Mesenchymal stem cell (in vitro differentiated cells and primary cell): Measurements from ENCODE around the gene MYL4.

Experiments
- DNase-seq: peaks from one replicate; pipeline ENCODE4 v3.0.0-alpha.2; 2013
- H2AFZ ChIP-seq: one replicate; pipeline ENCODE4 v1.6.1; 2013; ENCODE audit warnings: low read depth, mild to moderate bottlenecking, control low read depth, inconsistent platforms, low read length, moderate library complexity
- H2AK5ac ChIP-seq: 2 replicates; pipeline ENCODE4 v1.6.1; 2013; ENCODE audit warnings: low read length, moderate library complexity, mild to moderate bottlenecking, inconsistent platforms; ENCODE audit not compliant: severe bottlenecking
- H2BK120ac ChIP-seq: one replicate; pipeline ENCODE4 v1.6.1; 2013; ENCODE audit warnings: low read depth, mild to moderate bottlenecking, inconsistent platforms, low read length, moderate library complexity
- H2BK12ac ChIP-seq, 2 experiments: one replicate each; pipeline ENCODE4 v1.6.1; 2013; ENCODE audit warnings: inconsistent platforms in 2 of 2, low read length in 2 of 2, mild to moderate bottlenecking in 2 of 2, moderate library complexity in 2 of 2, control low read depth in 1 of 2
- H2BK15ac ChIP-seq: one replicate; pipeline ENCODE4 v1.6.1; 2013; ENCODE audit warnings: mild to moderate bottlenecking, low read depth, inconsistent platforms; ENCODE audit not compliant: poor library complexity, severe bottlenecking
- H2BK5ac ChIP-seq: 2 replicates; pipeline ENCODE4 v1.6.1; 2013; ENCODE audit warnings: low read depth, mild to moderate bottlenecking, low read length, control low read depth, inconsistent platforms; ENCODE audit not compliant: poor library complexity, severe bottlenecking
- H3K14ac ChIP-seq, 2 experiments: one replicate each; pipeline ENCODE4 v1.6.1; 2013; ENCODE audit warnings: inconsistent platforms in 2 of 2, low read length in 2 of 2, control low read depth in 1 of 2, mild to moderate bottlenecking in 1 of 2, moderate library complexity in 1 of 2
- H3K18ac ChIP-seq, 2 experiments: one replicate each; pipeline ENCODE4 v1.6.1; 2013; ENCODE audit warnings: inconsistent platforms in 2 of 2, low read length in 2 of 2, control low read depth in 1 of 2, low read depth in 1 of 2, mild to moderate bottlenecking in 1 of 2
- H3K23ac ChIP-seq, 2 experiments: one replicate each; pipeline ENCODE4 v1.6.1; 2013; ENCODE audit warnings: inconsistent platforms in 2 of 2, low read length in 2 of 2, mild to moderate bottlenecking in 2 of 2, moderate library complexity in 2 of 2, control low read depth in 1 of 2
- H3K27ac ChIP-seq: 2 replicates; pipeline ENCODE4 v1.5.1; 2013; ENCODE audit warnings: mild to moderate bottlenecking, moderate library complexity, low read length, control low read depth, inconsistent platforms; ENCODE audit not compliant: poor library complexity, severe bottlenecking
- H3K27me3 ChIP-seq, 2 experiments: 2 replicates each; pipeline versions ENCODE4 v1.6.1 to v1.7.0; 2013; ENCODE audit warnings: low read length in 2 of 2, mild to moderate bottlenecking in 2 of 2, moderate library complexity in 2 of 2, control low read depth in 1 of 2, inconsistent platforms in 1 of 2; ENCODE audit not compliant: control insufficient read depth in 1 of 2, insufficient read depth in 1 of 2
- H3K36me3 ChIP-seq, 2 experiments: 2 replicates each; pipeline versions ENCODE4 v1.6.1 to v1.7.0; 2013; ENCODE audit warnings: low read length in 2 of 2, control low read depth in 1 of 2, inconsistent platforms in 1 of 2, low read depth in 1 of 2, mild to moderate bottlenecking in 1 of 2; ENCODE audit not compliant: insufficient read depth in 2 of 2, control insufficient read depth in 1 of 2
- H3K4ac ChIP-seq, 2 experiments: one replicate each; pipeline ENCODE4 v1.6.1; 2013; ENCODE audit warnings: inconsistent platforms in 2 of 2, low read length in 2 of 2, mild to moderate bottlenecking in 2 of 2, moderate library complexity in 2 of 2, control low read depth in 1 of 2, low read depth in 1 of 2
- H3K4me1 ChIP-seq: 2 replicates; pipeline ENCODE4 v1.6.1; 2013; ENCODE audit warnings: low read depth, low read length, control low read depth; ENCODE audit not compliant: control insufficient read depth, insufficient read depth
- H3K4me2 ChIP-seq: 2 replicates; pipeline ENCODE4 v1.6.1; 2013; ENCODE audit warnings: low read length, mild to moderate bottlenecking, inconsistent platforms; ENCODE audit not compliant: poor library complexity, severe bottlenecking
- H3K4me3 ChIP-seq, 2 experiments: 2 replicates each; pipeline versions ENCODE4 v1.5.1 to v1.7.0; 2013; ENCODE audit warnings: low read length in 2 of 2, mild to moderate bottlenecking in 2 of 2, control low read depth in 1 of 2, low read depth in 1 of 2; ENCODE audit not compliant: insufficient read depth in 1 of 2
- H3K79me1 ChIP-seq: replicated peaks from 2 replicates; pipeline ENCODE4 v1.6.1; 2013; ENCODE audit warnings: mild to moderate bottlenecking, control low read depth, low read length, inconsistent platforms; ENCODE audit not compliant: poor library complexity, severe bottlenecking
- H3K9ac ChIP-seq: 2 replicates; pipeline ENCODE4 v1.7.0; 2013; ENCODE audit warnings: mild to moderate bottlenecking, low read length, moderate library complexity
- H3K9me3 ChIP-seq: 2 replicates; pipeline ENCODE4 v1.7.0; 2013; ENCODE audit warnings: mild to moderate bottlenecking, low read length; ENCODE audit not compliant: control insufficient read depth
- H4K8ac ChIP-seq: one replicate; pipeline ENCODE4 v1.6.1; 2013; ENCODE audit warnings: inconsistent platforms, mild to moderate bottlenecking, low read length, moderate library complexity
- H4K91ac ChIP-seq: one replicate; pipeline ENCODE4 v1.6.1; 2013; ENCODE audit warnings: mild to moderate bottlenecking, low read length, inconsistent platforms
- WGBS: methylation state at CpG from one replicate; pipeline ENCODE4 v1.1.7; 2013; ENCODE audit warnings: mixed read lengths; 5-methylcytosine and 5-hydroxymethylcytosine counted together

MYL4 gene

DNA sequence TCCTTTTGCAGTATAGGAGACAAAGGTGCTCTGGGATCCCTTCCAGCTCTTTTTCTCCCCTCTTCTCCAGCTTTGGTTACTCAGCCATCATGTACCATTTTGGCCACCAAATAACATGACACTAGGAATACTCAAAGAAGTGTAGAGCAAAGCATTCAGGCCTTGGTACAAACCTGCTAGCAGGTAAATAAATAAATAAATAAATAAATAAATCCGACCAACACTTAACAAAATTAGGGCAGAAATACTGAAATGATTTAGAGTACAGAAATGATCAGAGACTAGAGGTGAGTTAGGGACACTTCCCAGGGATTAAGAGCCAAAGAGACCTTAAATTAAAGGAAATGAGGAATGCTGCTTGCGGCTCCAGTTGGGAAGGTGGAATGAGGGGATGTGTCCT, 26.8 kb downstream of the MYL4 start:
- Histone ChIP-seq H3K4me1 (peaks cover 28% of the 10 kb centered on the region), H3K18ac (no peak overlapping the region), H2BK12ac (no peak overlapping the region), H3K9me3 (peaks cover 6% of the 10 kb centered on the region), H2BK15ac (no peak overlapping the region), H3K23ac (no peak overlapping the region), H3K79me1 (no peaks in the 10 kb centered on the region), H4K91ac (no peak overlapping the region), H3K4ac (no peak overlapping the region), H4K8ac (no peak overlapping the region), H3K9ac (no peak overlapping the region), H3K14ac (no peak overlapping the region), H2AK5ac (no peak overlapping the region), H3K36me3 (no peaks in the 10 kb centered on the region), H3K27ac (no peak overlapping the region), H2BK5ac (no peak overlapping the region), H2AFZ (no peak overlapping the region), H2BK120ac (no peak overlapping the region), H3K27me3 (no peaks in the 10 kb centered on the region), H3K4me2 (no peak overlapping the region), H3K4me3 (no peak overlapping the region)
- 100% methylated on average over 1 of the region's 2 CpGs for WGBS
- no peak for DNase-seq

DNA sequence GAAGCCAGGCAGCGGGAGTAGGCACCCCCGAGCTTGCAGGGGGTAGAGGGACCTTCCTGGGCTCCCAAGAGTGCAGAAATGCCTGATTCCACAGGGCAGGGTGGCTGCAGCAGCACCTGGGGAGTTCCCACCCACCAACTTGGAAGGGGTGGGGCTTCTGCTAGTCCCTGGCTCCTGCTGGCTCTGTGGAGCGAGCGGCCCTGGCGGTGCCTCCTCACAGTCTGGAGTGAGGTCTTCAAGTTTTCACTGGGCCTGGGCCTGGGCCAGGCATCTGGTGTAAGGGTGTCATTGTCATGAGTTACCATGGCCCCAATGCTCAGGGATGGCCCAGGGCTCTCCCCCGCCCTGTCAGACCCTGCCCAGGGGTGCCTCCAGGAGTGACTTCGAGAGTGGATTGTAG, 28.7 kb downstream of the MYL4 start:
- H4K91ac ChIP-seq: peak overlapping the region; percentile 48
- no peaks in the 10 kb centered on the region for H3K36me3 ChIP-seq
- H3K9ac ChIP-seq: no peak overlapping the region
- H2BK15ac ChIP-seq: no peak overlapping the region
- no peak overlapping the region for H2BK5ac ChIP-seq
- no peak overlapping the region for H2AFZ ChIP-seq
- H3K27me3 ChIP-seq: no peaks in the 10 kb centered on the region
- no peaks in the 10 kb centered on the region for H3K79me1 ChIP-seq
- H3K4ac ChIP-seq: peak overlapping the region; percentile 88
- H4K8ac ChIP-seq: peak overlapping the region; percentile 8
- no peak overlapping the region for H3K27ac ChIP-seq
- H3K9me3 ChIP-seq: peaks cover 6% of the 10 kb centered on the region
- H3K4me3 ChIP-seq: no peak overlapping the region
- H3K18ac ChIP-seq: peak overlapping the region; percentile 14 to 97
- H3K23ac ChIP-seq: no peak overlapping the region
- DNase-seq: no peak
- H3K14ac ChIP-seq: peak overlapping the region in 1 of 2 experiments; percentile 3
- peak overlapping the region; percentile 23 for H2AK5ac ChIP-seq
- H2BK120ac ChIP-seq: no peak overlapping the region
- H3K4me1 ChIP-seq: peaks cover 29% of the 10 kb centered on the region
- no peak overlapping the region for H3K4me2 ChIP-seq
- H2BK12ac ChIP-seq: peak overlapping the region; percentile 84 to 99
- 96% methylated on average over 7 of the region's 7 CpGs for WGBS

DNA sequence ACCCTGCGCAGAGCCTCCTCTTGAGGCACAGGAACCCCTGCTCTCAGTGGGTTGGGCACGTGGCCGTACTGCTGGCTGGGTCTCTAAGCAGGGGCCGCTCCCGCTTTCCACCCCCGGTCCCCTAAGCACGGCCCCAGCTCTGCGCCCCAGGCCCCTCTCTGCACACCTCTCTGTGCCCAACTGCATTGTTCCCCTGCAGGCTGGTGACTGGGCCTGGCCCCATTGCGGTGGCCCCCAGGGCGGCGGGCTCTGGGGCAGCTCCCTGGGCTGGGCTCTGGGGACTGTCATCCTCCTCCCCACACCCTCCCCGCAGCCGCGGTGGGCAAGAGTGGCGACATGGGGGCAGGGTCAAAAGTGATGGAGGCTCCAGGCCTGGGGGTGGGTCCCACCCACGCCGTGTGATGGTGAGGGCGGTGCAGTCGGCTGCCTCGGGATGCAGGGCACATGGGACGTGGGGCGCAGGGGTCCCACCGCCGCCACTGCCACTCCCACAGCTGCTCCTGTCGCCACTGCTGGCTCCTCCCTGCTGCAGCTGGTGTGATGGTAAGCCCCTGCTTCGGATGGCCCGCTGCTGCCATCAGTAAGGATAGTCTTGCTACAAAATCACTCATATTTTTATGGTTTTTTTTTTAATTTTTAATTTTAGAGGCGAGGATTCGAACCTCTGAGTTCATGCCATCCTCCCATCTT, 29.3 kb downstream of the MYL4 start:
- Histone ChIP-seq H3K4ac (peak overlapping the region; percentile 59 to 88), H4K91ac (peak overlapping the region; percentile 92)
- 91% methylated on average over 27 of the region's 29 CpGs for WGBS

DNA sequence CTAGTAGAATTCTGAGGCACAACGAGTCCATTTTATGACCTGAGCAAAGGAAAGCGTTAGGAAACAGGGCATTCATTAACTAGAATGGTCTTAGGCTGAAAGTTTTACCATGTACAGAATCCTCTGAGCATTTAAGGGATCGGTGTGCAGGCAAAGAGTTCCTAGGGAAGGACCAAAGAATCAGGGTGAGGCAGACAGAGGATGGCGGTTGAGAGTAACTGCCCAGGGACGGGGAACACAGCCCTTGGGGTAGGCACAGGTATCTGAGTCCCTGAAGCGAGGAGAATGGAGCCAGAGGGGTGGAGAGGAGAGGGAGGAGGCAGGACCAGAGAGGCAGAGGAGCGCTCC, 30.4 kb downstream of the MYL4 start:
- Histone ChIP-seq H3K27me3 (no peaks in the 10 kb centered on the region), H2BK120ac (peak overlapping the region; percentile 20), H3K4ac (peak overlapping the region; percentile 9 to 50), H3K23ac (no peak overlapping the region), H3K79me1 (no peaks in the 10 kb centered on the region), H3K4me1 (peaks cover 29% of the 10 kb centered on the region), H3K14ac (peak overlapping the region in 1 of 2 experiments; percentile 3), H2AK5ac (peak overlapping the region; percentile 16), H3K4me2 (no peak overlapping the region), H2BK5ac (peak overlapping the region; percentile 72), H3K9me3 (peaks cover 6% of the 10 kb centered on the region), H3K4me3 (no peak overlapping the region), H3K9ac (peak overlapping the region; percentile 64), H2AFZ (no peak overlapping the region), H2BK15ac (peak overlapping the region; percentile 31), H3K27ac (peak overlapping the region; percentile 89), H4K8ac (peak overlapping the region; percentile 79), H3K18ac (peak overlapping the region; percentile 15 to 80), H4K91ac (peak overlapping the region; percentile 97), H3K36me3 (no peaks in the 10 kb centered on the region), H2BK12ac (peak overlapping the region; percentile 33 to 51)
- no peak for DNase-seq
- WGBS: 79% methylated on average over 7 of the region's 7 CpGs

More for the DNA sequence above, 29.3 kb downstream of the MYL4 start:
- Histone ChIP-seq H2AFZ (no peak overlapping the region), H3K36me3 (no peaks in the 10 kb centered on the region), H3K27me3 (no peaks in the 10 kb centered on the region), H2BK15ac (peak overlapping the region; percentile 83), H3K4me1 (peaks cover 29% of the 10 kb centered on the region), H2AK5ac (peak overlapping the region; percentile 23), H2BK120ac (peak overlapping the region; percentile 43), H3K4me2 (no peak overlapping the region), H3K14ac (peak overlapping the region in 1 of 2 experiments; percentile 97), H3K9me3 (peaks cover 6% of the 10 kb centered on the region), H2BK5ac (peak overlapping the region; percentile 61), H3K23ac (no peak overlapping the region), H4K8ac (peak overlapping the region; percentile 70), H3K18ac (peak overlapping the region; percentile 14 to 97), H3K79me1 (no peaks in the 10 kb centered on the region), H3K9ac (no peak overlapping the region), H3K4me3 (no peak overlapping the region), H2BK12ac (peak overlapping the region; percentile 90 to 99), H3K27ac (peak overlapping the region; percentile 11)
- DNase-seq: no peak
